Measurements from ENCODE around the gene COPS6.

The COPS6 gene

GRCh38 chr7:100088621-100089457, at the start of gene COPS6:
Gene COPS6, plus strand, starts transcription at chr7:100088969. Its CDS starts 22 bp downstream, at chr7:100088991.
- DNase-seq: peak; percentile 75

- DNase-seq: no peak
These were observed 48.2 kb upstream of the COPS6 start for GRCh38 chr7:100040575-100040974.

DNA sequence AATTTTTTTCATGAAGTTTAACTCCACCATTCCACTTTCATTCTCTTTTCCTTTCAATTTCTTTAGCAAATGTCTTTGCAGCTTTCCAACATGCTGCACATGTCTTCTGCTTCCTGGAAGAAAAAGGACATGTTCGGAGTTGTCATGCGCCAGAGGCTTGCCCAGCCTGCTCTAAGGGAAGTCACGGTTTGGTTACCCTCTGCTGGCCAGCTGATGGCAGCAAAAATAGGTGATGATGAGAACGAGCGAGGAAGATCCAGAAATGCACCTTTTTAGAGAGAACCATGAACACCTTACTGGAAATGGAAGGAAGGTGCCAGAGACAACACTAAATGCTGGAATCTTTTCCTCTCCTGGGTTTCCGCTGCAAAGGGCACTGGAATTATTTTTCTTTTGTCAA, 44.1 kb upstream of the COPS6 start:
- no peak for DNase-seq

GRCh38 chr7:100048680-100049079, 40.1 kb upstream of the COPS6 start:
- no peak for DNase-seq

GRCh38 chr7:100049441-100050291, 39.1 kb upstream of the COPS6 start, which contains the start of gene ZSCAN21:
Gene ZSCAN21, plus strand, starts transcription at chr7:100049774. Its CDS starts 7,233 bp downstream, at chr7:100057007.
- peak; percentile 76 for DNase-seq

GRCh38 chr7:100051611-100052010, 37.2 kb upstream of the COPS6 start:
- no peak for DNase-seq

DNA sequence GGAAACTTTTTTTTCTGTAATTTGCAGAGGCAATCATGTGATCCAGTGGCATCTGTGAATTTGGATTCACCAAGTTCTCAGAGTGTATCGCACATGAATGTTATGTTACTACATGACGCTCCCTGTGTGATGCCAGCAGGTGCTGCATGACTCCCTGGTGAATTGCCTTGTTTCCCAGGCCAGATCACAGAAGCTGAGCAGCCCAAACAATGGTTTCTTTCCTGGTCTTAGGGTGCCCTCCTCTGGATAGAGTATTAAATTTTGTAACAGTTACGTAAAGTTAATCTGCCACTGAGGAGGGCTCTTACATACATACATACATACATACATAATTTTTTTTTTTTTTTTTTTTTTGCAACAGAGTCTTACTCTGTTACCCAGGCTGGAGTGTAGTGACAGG, 35.6 kb upstream of the COPS6 start:
- no peak for DNase-seq

DNA sequence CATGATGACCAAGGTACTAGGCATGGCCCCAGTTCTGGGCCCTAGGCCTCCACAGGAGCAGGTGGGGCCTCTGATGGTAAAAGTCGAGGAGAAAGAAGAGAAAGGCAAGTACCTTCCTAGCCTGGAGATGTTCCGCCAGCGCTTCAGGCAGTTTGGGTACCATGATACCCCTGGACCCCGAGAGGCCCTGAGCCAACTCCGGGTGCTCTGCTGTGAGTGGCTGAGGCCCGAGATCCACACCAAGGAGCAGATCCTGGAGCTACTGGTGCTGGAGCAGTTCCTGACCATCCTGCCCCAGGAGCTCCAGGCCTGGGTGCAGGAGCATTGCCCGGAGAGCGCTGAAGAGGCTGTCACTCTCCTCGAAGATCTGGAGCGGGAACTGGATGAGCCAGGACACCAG, 31.8 kb upstream of the COPS6 start:
- no peak for DNase-seq

DNA sequence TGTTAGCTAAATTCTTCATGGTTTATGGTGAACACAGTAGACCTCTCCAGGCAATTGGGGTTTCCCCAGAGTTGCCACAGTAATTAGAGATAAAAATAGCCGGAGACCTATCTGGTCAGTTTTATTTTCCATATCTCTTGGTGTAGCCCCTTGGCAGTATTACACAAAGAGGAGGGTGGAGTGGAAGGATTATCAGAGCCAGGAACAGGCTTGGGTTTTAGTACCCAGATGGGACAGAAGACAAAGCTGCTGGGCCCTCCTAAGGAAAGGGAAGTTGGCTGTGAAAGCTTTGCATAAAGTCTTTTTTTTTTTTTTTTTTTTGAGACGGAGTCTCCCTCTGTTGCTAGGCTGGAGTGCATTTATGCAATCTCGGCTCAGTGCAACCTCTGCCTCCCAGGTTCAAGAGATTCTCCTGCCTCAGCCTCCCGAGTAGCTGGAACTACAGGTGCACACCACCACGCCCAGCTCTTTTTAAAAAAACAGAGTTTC, 29.5 kb upstream of the COPS6 start:
- DNase-seq: no peak

- DNase-seq: no peak
These were observed 27.1 kb upstream of the COPS6 start for GRCh38 chr7:100061518-100062193.

DNA sequence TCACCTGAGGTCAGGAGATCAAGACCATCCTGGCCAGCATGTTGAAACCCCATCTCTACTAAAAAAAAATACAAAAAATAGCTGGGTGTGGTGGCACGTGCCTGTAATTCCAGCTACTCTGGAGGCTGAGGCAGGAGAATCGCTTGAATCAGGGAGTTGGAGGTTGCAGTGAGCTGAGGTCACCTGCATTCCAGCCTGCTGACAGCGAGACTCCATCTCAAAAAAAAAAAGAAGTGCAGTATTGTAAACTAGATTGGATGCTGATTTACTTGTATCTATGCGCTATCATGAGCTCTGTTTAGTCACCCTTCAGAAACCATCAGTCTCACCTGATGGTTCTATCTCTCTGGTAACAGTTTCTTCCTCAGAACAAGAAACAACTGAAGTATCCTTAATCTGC, 25.4 kb upstream of the COPS6 start:
- no peak for DNase-seq

- no peak for DNase-seq
These were observed 24.6 kb upstream of the COPS6 start for GRCh38 chr7:100064162-100064561.

DNA sequence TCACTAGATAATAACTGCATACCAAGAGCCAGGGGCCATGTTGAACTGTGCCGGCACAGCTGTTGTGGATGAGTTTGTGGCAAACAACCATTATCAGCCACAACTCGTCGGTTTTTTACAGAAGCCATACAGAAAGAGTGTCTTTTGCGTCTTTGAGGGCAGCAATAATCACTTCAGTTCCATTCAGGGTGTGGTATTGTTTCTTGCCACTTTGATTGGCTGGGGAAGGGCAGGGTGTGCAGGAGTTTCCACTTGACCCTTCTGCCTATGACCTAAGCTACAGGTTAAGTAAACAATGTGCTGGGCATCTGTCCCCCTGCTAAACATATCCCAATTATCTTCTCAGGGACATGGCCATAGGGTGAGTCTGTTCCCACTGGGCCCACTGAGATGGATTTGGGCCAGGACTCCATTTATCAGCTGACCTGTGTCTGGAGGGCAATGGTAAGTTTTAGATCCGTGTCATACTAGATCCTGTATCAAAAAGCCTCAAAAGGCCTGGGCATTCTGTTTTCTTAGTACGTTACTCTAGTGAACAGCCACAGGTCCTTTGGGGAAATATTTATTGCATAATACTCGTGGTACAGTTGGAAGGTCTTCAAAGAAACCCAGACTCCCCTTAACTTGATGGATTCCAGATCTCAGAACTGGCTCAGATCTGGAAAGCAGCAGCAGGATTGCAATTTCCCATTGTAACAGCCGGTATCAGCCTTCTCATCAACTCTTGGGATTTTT, 23.1 kb upstream of the COPS6 start:
- no peak for DNase-seq

- no peak for DNase-seq
These were observed 21.8 kb upstream of the COPS6 start for GRCh38 chr7:100066953-100067352.

DNA sequence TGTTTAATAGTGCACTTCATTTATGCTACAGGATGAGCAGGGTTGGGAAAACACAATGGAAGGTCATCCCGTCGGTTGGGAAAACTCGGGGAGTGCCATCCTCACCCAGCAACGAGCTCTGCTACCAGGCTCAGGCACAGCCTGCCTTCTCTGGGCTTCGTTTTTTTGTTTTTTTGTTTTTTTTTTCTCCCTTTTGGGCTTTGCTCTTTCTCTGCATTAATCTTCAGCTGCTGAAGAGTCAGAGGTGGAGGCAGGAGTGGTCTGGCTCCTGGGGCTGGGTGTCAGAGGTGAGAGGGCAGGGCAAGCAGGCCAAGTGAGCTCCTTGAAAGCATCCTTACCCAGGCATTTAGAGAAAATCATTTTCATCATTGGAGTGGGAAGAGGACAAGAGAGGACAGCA, 18.8 kb upstream of the COPS6 start:
- DNase-seq: no peak

GRCh38 chr7:100071018-100071723, 17.6 kb upstream of the COPS6 start:
- DNase-seq: no peak

DNA sequence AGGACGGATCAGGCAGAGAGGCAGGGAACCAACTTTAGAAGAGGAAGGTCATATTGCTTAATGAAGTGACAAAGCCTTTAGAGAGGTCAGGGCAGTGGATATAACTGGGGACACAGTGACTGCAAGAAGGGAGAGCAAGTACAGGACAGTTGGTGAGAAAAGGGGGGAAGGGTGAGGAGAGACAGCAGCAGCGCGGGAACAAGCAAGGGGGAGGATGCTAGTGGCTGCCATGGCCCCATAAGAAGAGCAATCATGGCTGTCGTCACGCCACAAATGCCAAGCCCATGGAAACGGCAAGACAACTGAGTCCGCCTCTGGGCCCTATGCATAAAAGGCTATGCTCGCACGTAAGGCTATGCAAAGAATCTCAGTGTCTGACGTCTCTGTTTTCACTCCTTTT, 16.3 kb upstream of the COPS6 start:
- no peak for DNase-seq

- DNase-seq: no peak
These were observed 13.9 kb upstream of the COPS6 start for GRCh38 chr7:100074841-100075240.

- DNase-seq: no peak
These were observed 13.4 kb upstream of the COPS6 start for GRCh38 chr7:100075418-100075817.

- DNase-seq: no peak
These were observed 11.6 kb upstream of the COPS6 start for GRCh38 chr7:100077205-100077604.

GRCh38 chr7:100079024-100079560, 9.7 kb upstream of the COPS6 start:
- no peak for DNase-seq
